PC-3 (cell line): Measurements from ENCODE around the gene SCFD1.

ENCODE experiments used
- EZH2 ChIP-seq: fragments of 300-600 bp; sonication (generic); IDR thresholded peaks from one replicate; pipeline ENCODE4 v1.6.1; 2017; ENCODE audit warnings: antibody characterized with exemption, mild to moderate bottlenecking, low read length; ENCODE audit not compliant: unreplicated experiment
- EZH2phosphoT487 ChIP-seq: fragments of 300-600 bp; sonication (generic); IDR thresholded peaks from 2 replicates; pipeline ENCODE4 v1.6.1; 2018; ENCODE audit warnings: mild to moderate bottlenecking, antibody characterized with exemption, low read length, borderline replicate concordance
- TF ChIP-seq, protein P1 (sequence below): fragments of 300-600 bp; sonication (generic); conservative IDR thresholded peaks from 2 replicates; pipeline ENCODE4 v1.5.1; 2017; ENCODE audit warnings: antibody characterized with exemption, low read depth, mild to moderate bottlenecking, low read length

GRCh38 chr14:30756594-30756993, 134.5 kb downstream of the SCFD1 start:
- TF ChIP-seq, protein P1, sequence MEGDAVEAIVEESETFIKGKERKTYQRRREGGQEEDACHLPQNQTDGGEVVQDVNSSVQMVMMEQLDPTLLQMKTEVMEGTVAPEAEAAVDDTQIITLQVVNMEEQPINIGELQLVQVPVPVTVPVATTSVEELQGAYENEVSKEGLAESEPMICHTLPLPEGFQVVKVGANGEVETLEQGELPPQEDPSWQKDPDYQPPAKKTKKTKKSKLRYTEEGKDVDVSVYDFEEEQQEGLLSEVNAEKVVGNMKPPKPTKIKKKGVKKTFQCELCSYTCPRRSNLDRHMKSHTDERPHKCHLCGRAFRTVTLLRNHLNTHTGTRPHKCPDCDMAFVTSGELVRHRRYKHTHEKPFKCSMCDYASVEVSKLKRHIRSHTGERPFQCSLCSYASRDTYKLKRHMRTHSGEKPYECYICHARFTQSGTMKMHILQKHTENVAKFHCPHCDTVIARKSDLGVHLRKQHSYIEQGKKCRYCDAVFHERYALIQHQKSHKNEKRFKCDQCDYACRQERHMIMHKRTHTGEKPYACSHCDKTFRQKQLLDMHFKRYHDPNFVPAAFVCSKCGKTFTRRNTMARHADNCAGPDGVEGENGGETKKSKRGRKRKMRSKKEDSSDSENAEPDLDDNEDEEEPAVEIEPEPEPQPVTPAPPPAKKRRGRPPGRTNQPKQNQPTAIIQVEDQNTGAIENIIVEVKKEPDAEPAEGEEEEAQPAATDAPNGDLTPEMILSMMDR: 0 out of 2 replicates have a peak, but pooled peaks have one; percentile 13
- TF ChIP-seq EZH2 (no peak), EZH2phosphoT487 (no peak)
